Astrocyte of the cerebellum (primary cell): ENCODE measurements around the gene METTL25.
A peak's percentile ranks its signal among the peaks of the same experiment; 100 is the strongest.

Experiments
- DNase-seq: peaks from one replicate; pipeline ENCODE4 v3.0.0-alpha.2; 2011; ENCODE audit warnings: low read depth
- H3K4me3 ChIP-seq: 2 replicates; pipeline ENCODE4 v1.5.1; 2011; ENCODE audit warnings: mild to moderate bottlenecking, low read depth, low read length, moderate library complexity
- CTCF ChIP-seq: IDR thresholded peaks from 2 replicates; pipeline ENCODE4 v1.5.1; 2012; ENCODE audit warnings: low read length, low read depth, moderate library complexity, mild to moderate bottlenecking; ENCODE audit errors: missing control alignments
- in situ Hi-C: cut with HindIII; loops from 2 replicates; pipeline ENCODE4 v1.10.0; 2017; ENCODE audit warnings: low sequenced_read_pairs

METTL25 gene

GRCh38 chr12:82412246-82412645, 53.9 kb downstream of the METTL25 start:
- in situ Hi-C loops: no loop called here
- DNase-seq: no peak
- H3K4me3 ChIP-seq: no peak overlapping the region
- TF ChIP-seq CTCF: no peak

- H3K4me3 ChIP-seq: no peak overlapping the region
- no peak for DNase-seq
- in situ Hi-C loops: no loop called here
- no peak for TF ChIP-seq CTCF
These were observed 55.7 kb downstream of the METTL25 start for GRCh38 chr12:82414044-82414443.

GRCh38 chr12:82414926-82415325, 56.6 kb downstream of the METTL25 start:
- in situ Hi-C loops: no loop called here
- peak; percentile 4 for DNase-seq
- no peak for TF ChIP-seq CTCF
- no peak overlapping the region for H3K4me3 ChIP-seq

GRCh38 chr12:82415402-82415801, 57.1 kb downstream of the METTL25 start:
- in situ Hi-C loops: no loop called here
- H3K4me3 ChIP-seq: no peak overlapping the region
- no peak for TF ChIP-seq CTCF
- peak; percentile 3 for DNase-seq

- in situ Hi-C loops: no loop called here
- peak; percentile 80 for DNase-seq
- no peak overlapping the region for H3K4me3 ChIP-seq
- TF ChIP-seq CTCF: no peak
These were observed 66.9 kb downstream of the METTL25 start for GRCh38 chr12:82425241-82425640.

GRCh38 chr12:82426081-82426480, 67.8 kb downstream of the METTL25 start:
- TF ChIP-seq CTCF: no peak
- in situ Hi-C loops: no loop called here

GRCh38 chr12:82426586-82426985, 68.3 kb downstream of the METTL25 start:
- in situ Hi-C loops: no loop called here
- no peak for DNase-seq
- no peak overlapping the region for H3K4me3 ChIP-seq
- TF ChIP-seq CTCF: no peak

More at GRCh38 chr12:82426081-82426480, 67.8 kb downstream of the METTL25 start:
- no peak for DNase-seq
- no peak overlapping the region for H3K4me3 ChIP-seq
